Measurements from ENCODE around the gene SGF29.
"Not testable (repeated sequence)": the region's sequence is repeated elsewhere in the genome, so short reads cannot be mapped to it uniquely, and the experiment has no call there.

The SGF29 gene

GRCh38 chr16:28610595-28611191 is 57.0 kb downstream of the SGF29 start:
- DNase-seq, result no peak

- not testable (repeated sequence) for DNase-seq
Observed at GRCh38 chr16:28612359-28613280, 58.9 kb downstream of the SGF29 start.

GRCh38 chr16:28613912-28614311 is 60.2 kb downstream of the SGF29 start:
- not testable (repeated sequence) for DNase-seq

GRCh38 chr16:28614561-28614960 is 60.8 kb downstream of the SGF29 start:
- DNase-seq, result not testable (repeated sequence)

- DNase-seq, result peak; percentile 37
Observed at GRCh38 chr16:28615486-28616223, 61.9 kb downstream of the SGF29 start.

- DNase-seq, result not testable (repeated sequence)
Observed at GRCh38 chr16:28616224-28616577, 62.5 kb downstream of the SGF29 start.

- DNase-seq, result no peak
Observed at GRCh38 chr16:28616636-28617035, 62.9 kb downstream of the SGF29 start.

- peak; percentile 20 for DNase-seq
Observed at GRCh38 chr16:28617874-28618273, 64.2 kb downstream of the SGF29 start.

- DNase-seq, result not testable (repeated sequence)
Observed at GRCh38 chr16:28620316-28620715, 66.6 kb downstream of the SGF29 start.

GRCh38 chr16:28621481-28622155 is 67.9 kb downstream of the SGF29 start:
- no peak for DNase-seq

- not testable (repeated sequence) for DNase-seq
Observed at GRCh38 chr16:28622532-28623171, 68.9 kb downstream of the SGF29 start.

- DNase-seq, result peak; percentile 88
Observed at GRCh38 chr16:28623172-28623711, 69.5 kb downstream of the SGF29 start.

GRCh38 chr16:28630905-28631304 is 77.2 kb downstream of the SGF29 start:
- not testable (repeated sequence) for DNase-seq

GRCh38 chr16:28636093-28636823 is 82.5 kb downstream of the SGF29 start:
- DNase-seq, result not testable (repeated sequence)

GRCh38 chr16:28637765-28638164 is 84.0 kb downstream of the SGF29 start, which contains the start of gene NPIPB8:
Gene NPIPB8, plus strand, starts transcription at chr16:28638065. Its CDS starts 296 bp downstream, at chr16:28638361.
- not testable (repeated sequence) for DNase-seq

GRCh38 chr16:28638359-28638758 is 84.6 kb downstream of the SGF29 start:
- not testable (repeated sequence) for DNase-seq

- not testable (repeated sequence) for DNase-seq
Observed at GRCh38 chr16:28639959-28640358, 86.2 kb downstream of the SGF29 start.

Data from right kidney (tissue), 1 donor.